ENCODE measurements around the gene PLOD1.

PLOD1 gene

DNA sequence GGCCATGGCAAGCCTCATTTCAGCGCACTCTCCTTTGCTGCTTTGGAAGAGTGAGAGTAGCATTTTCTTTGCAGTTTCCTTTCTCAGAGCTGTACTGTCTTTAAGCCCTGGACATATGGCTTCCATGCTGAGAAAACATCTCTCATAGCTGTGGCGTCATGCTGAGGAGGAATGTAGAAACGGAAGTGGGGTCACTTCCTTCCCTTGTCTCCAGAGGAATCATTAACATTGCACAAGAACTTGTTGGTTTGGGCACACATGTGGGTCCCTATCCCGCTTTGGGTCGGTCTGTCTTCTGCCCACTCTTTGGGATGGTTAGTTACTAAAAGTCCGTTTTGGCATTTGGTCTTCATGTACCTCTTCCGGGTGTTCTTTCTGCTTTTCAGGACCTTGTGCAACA, 51.3 kb downstream of the PLOD1 start:
- H3K36me3 ChIP-seq (ENCODE audit: control insufficient read depth, insufficient read depth, low read length) = peaks cover 11% of the 10 kb centered on the region
- no peaks in the 10 kb centered on the region for H3K9me3 ChIP-seq (ENCODE audit: control insufficient read depth, low read length)
- H3K9ac ChIP-seq (ENCODE audit: low read length) = no peak overlapping the region
- H3K27me3 ChIP-seq (ENCODE audit: control insufficient read depth, insufficient read depth, low read length) = no peaks in the 10 kb centered on the region
- H3K4me1 ChIP-seq (ENCODE audit: control insufficient read depth, insufficient read depth, low read length) = peaks cover 38% of the 10 kb centered on the region
- H3K4me3 ChIP-seq (ENCODE audit: low read length) = no peak overlapping the region

GRCh38 chr1:11989669-11990068, 55.2 kb downstream of the PLOD1 start:
- H3K4me3 ChIP-seq (ENCODE audit: low read length) = no peak overlapping the region
- no peak overlapping the region for H3K9ac ChIP-seq (ENCODE audit: low read length)
- peaks cover 11% of the 10 kb centered on the region for H3K36me3 ChIP-seq (ENCODE audit: control insufficient read depth, insufficient read depth, low read length)
- peaks cover 10% of the 10 kb centered on the region for H3K4me1 ChIP-seq (ENCODE audit: control insufficient read depth, insufficient read depth, low read length)
- no peaks in the 10 kb centered on the region for H3K27me3 ChIP-seq (ENCODE audit: control insufficient read depth, insufficient read depth, low read length)
- no peaks in the 10 kb centered on the region for H3K9me3 ChIP-seq (ENCODE audit: control insufficient read depth, low read length)

- Histone ChIP-seq H3K4me3 (ENCODE audit: low read length) (no peak overlapping the region), H3K9ac (ENCODE audit: low read length) (no peak overlapping the region), H3K9me3 (ENCODE audit: control insufficient read depth, low read length) (no peaks in the 10 kb centered on the region), H3K27me3 (ENCODE audit: control insufficient read depth, insufficient read depth, low read length) (no peaks in the 10 kb centered on the region), H3K4me1 (ENCODE audit: control insufficient read depth, insufficient read depth, low read length) (peaks cover 5% of the 10 kb centered on the region), H3K36me3 (ENCODE audit: control insufficient read depth, insufficient read depth, low read length) (peaks cover 11% of the 10 kb centered on the region)
Observed at GRCh38 chr1:11990303-11991032, 56.0 kb downstream of the PLOD1 start.

DNA sequence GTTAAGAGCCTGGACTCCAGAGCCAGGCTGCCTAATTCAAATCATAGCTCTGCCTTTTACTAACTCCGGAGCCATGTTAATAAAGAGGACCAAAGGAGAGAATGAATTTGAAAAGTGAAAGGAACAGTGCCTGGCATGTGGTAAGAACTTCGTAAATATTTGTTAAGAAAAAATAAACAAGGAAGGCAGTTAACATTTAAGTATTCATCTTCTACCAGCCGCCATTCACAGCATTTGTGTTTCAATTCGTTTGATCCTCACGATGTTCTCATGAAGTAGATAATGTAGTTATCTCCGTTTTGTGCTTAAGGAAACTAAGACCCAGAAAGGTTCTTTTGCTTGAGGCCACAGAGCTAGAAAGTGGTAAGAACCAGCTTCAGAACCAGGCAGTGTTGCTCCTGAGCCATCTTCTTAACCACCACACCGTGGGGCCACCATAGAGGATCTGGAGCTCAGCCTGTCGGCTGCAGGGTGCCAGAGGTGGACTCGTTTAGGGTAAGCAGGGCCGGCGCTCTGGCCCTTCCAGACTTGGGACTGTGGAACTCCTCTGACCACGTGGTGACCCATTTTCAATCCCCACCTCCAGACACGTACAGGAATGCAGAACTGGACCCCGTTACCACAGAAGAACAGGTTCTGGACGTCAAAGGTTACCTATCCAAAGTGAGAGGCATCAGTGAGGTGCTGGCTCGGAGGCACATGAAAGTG, 57.6 kb downstream of the PLOD1 start:
- peaks cover 20% of the 10 kb centered on the region for H3K36me3 ChIP-seq (ENCODE audit: control insufficient read depth, insufficient read depth, low read length)
- no peaks in the 10 kb centered on the region for H3K27me3 ChIP-seq (ENCODE audit: control insufficient read depth, insufficient read depth, low read length)
- H3K9me3 ChIP-seq (ENCODE audit: control insufficient read depth, low read length) = no peaks in the 10 kb centered on the region
- peaks cover 5% of the 10 kb centered on the region for H3K4me1 ChIP-seq (ENCODE audit: control insufficient read depth, insufficient read depth, low read length)
- no peak overlapping the region for H3K4me3 ChIP-seq (ENCODE audit: low read length)
- H3K9ac ChIP-seq (ENCODE audit: low read length) = no peak overlapping the region

GRCh38 chr1:11997081-11997850, 62.7 kb downstream of the PLOD1 start:
- Histone ChIP-seq H3K4me3 (ENCODE audit: low read length) (no peak overlapping the region), H3K9ac (ENCODE audit: low read length) (no peak overlapping the region), H3K4me1 (ENCODE audit: control insufficient read depth, insufficient read depth, low read length) (peaks cover 2% of the 10 kb centered on the region), H3K9me3 (ENCODE audit: control insufficient read depth, low read length) (no peaks in the 10 kb centered on the region), H3K36me3 (ENCODE audit: control insufficient read depth, insufficient read depth, low read length) (peaks cover 22% of the 10 kb centered on the region), H3K27me3 (ENCODE audit: control insufficient read depth, insufficient read depth, low read length) (no peaks in the 10 kb centered on the region)

DNA sequence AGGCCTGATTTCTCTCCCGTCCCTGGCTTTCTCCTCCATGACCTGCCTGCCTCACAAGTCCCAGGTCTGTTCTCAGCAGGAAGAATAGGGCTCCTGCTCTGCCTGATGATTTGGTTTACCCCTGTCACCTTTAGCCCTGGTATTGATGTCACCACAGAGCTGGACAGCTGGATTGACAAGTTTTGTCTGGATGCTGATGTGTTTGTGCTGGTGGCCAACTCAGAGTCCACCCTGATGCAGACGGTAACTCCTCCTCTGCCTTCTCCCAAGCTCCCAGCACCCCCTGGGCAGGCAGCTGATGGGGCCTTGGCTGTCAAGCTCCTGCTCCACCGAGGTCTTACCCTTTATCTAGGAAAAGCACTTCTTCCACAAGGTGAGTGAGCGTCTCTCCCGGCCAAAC, 64.1 kb downstream of the PLOD1 start:
- H3K9me3 ChIP-seq (ENCODE audit: control insufficient read depth, low read length) = no peaks in the 10 kb centered on the region
- no peak overlapping the region for H3K9ac ChIP-seq (ENCODE audit: low read length)
- no peaks in the 10 kb centered on the region for H3K27me3 ChIP-seq (ENCODE audit: control insufficient read depth, insufficient read depth, low read length)
- no peaks in the 10 kb centered on the region for H3K4me1 ChIP-seq (ENCODE audit: control insufficient read depth, insufficient read depth, low read length)
- no peak overlapping the region for H3K4me3 ChIP-seq (ENCODE audit: low read length)
- H3K36me3 ChIP-seq (ENCODE audit: control insufficient read depth, insufficient read depth, low read length) = peaks cover 23% of the 10 kb centered on the region

- Histone ChIP-seq H3K9ac (ENCODE audit: low read length) (no peak overlapping the region), H3K27me3 (ENCODE audit: control insufficient read depth, insufficient read depth, low read length) (no peaks in the 10 kb centered on the region), H3K9me3 (ENCODE audit: control insufficient read depth, low read length) (no peaks in the 10 kb centered on the region), H3K36me3 (ENCODE audit: control insufficient read depth, insufficient read depth, low read length) (peaks cover 23% of the 10 kb centered on the region), H3K4me3 (ENCODE audit: low read length) (no peak overlapping the region), H3K4me1 (ENCODE audit: control insufficient read depth, insufficient read depth, low read length) (no peaks in the 10 kb centered on the region)
Observed at GRCh38 chr1:11999236-11999635, 64.7 kb downstream of the PLOD1 start.

DNA sequence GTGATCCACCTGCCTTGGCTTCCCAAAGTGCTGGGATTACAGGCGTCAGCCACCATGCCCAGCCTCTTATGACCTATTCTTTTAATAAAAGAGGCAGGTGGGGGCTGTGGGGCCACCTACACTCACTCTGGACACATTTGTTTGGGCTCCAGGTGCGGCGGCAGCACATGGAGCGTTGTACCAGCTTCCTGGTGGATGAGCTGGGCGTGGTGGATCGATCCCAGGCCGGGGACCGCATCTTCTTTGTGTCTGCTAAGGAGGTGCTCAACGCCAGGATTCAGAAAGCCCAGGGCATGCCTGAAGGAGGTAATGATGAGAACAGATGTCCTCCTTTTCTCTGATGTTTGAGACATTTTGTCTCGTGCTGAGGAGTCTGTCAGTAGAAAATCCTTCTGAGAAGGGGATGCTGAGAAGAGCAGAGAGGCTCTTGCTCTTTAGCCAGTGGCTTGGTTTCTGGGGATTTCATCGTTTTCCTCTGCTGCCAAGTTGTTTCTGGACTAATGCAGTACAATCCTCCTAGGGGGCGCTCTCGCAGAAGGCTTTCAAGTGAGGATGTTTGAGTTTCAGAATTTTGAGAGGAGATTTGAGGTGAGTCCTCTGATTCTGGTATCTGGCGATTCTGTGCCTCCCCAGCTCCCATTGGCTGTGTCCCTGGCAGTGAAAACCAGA, 66.9 kb downstream of the PLOD1 start:
- Histone ChIP-seq H3K9me3 (ENCODE audit: control insufficient read depth, low read length) (no peaks in the 10 kb centered on the region), H3K9ac (ENCODE audit: low read length) (no peak overlapping the region), H3K4me1 (ENCODE audit: control insufficient read depth, insufficient read depth, low read length) (no peaks in the 10 kb centered on the region), H3K36me3 (ENCODE audit: control insufficient read depth, insufficient read depth, low read length) (peaks cover 31% of the 10 kb centered on the region), H3K4me3 (ENCODE audit: low read length) (no peak overlapping the region), H3K27me3 (ENCODE audit: control insufficient read depth, insufficient read depth, low read length) (no peaks in the 10 kb centered on the region)

DNA sequence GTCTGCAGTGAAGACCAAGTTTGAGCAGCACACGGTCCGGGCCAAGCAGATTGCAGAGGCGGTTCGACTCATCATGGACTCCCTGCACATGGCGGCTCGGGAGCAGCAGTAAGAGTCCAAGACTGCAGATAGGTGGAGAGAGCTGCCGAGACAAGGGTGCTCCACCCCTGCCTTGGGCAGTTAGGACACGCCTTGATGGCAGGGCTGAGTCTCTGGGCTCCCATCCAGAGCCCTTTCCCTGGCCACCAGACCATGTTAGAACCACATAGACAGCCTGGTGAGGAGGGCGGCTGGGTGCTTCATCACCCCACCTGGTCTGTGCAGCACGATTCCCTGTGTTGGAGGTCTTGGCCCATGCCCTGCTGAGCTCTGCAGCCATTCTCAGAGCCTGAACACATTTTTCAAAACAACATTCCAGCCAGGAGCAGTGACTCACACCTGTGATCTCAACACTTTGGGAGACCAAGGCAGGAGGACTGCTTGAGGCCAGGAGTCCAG, 67.5 kb downstream of the PLOD1 start:
- Histone ChIP-seq H3K4me1 (ENCODE audit: control insufficient read depth, insufficient read depth, low read length) (no peaks in the 10 kb centered on the region), H3K36me3 (ENCODE audit: control insufficient read depth, insufficient read depth, low read length) (peaks cover 32% of the 10 kb centered on the region)

GRCh38 chr1:12003762-12004161, 69.2 kb downstream of the PLOD1 start:
- H3K4me1 ChIP-seq (ENCODE audit: control insufficient read depth, insufficient read depth, low read length) = no peaks in the 10 kb centered on the region
- no peaks in the 10 kb centered on the region for H3K9me3 ChIP-seq (ENCODE audit: control insufficient read depth, low read length)
- no peak overlapping the region for H3K9ac ChIP-seq (ENCODE audit: low read length)
- H3K36me3 ChIP-seq (ENCODE audit: control insufficient read depth, insufficient read depth, low read length) = peaks cover 32% of the 10 kb centered on the region
- no peaks in the 10 kb centered on the region for H3K27me3 ChIP-seq (ENCODE audit: control insufficient read depth, insufficient read depth, low read length)
- H3K4me3 ChIP-seq (ENCODE audit: low read length) = no peak overlapping the region

More for the DNA sequence above, 67.5 kb downstream of the PLOD1 start:
- Histone ChIP-seq H3K9me3 (ENCODE audit: control insufficient read depth, low read length) (no peaks in the 10 kb centered on the region), H3K9ac (ENCODE audit: low read length) (no peak overlapping the region), H3K27me3 (ENCODE audit: control insufficient read depth, insufficient read depth, low read length) (no peaks in the 10 kb centered on the region), H3K4me3 (ENCODE audit: low read length) (no peak overlapping the region)

GRCh38 chr1:12005488-12006166, 71.1 kb downstream of the PLOD1 start:
- no peak overlapping the region for H3K9ac ChIP-seq (ENCODE audit: low read length)
- no peaks in the 10 kb centered on the region for H3K9me3 ChIP-seq (ENCODE audit: control insufficient read depth, low read length)
- H3K27me3 ChIP-seq (ENCODE audit: control insufficient read depth, insufficient read depth, low read length) = no peaks in the 10 kb centered on the region
- H3K36me3 ChIP-seq (ENCODE audit: control insufficient read depth, insufficient read depth, low read length) = peaks cover 32% of the 10 kb centered on the region
- H3K4me3 ChIP-seq (ENCODE audit: low read length) = no peak overlapping the region
- H3K4me1 ChIP-seq (ENCODE audit: control insufficient read depth, insufficient read depth, low read length) = no peaks in the 10 kb centered on the region
